ENCODE results near the gene ARHGEF3. TPM values are rescaled to one million over a fixed set of nuclear protein-coding genes. Genes with fewer than 3 reads are reported as not detected.
"Not testable (repeated sequence)": the region's sequence is repeated elsewhere in the genome, so short reads cannot be mapped to it uniquely, and the experiment has no call there.

Gene ARHGEF3
- total RNA-seq, 1 donor from 2014 or later: 20.9 TPM

- Mint-ChIP-seq H3K4me3 (no peak overlapping the region), H3K27ac (no peak overlapping the region), H3K27me3 (no peaks in the 10 kb centered on the region), H3K4me1 (ENCODE audit: unreplicated experiment) (no peaks in the 10 kb centered on the region), H3K9me3 (no peaks in the 10 kb centered on the region), H3K36me3 (no peaks in the 10 kb centered on the region)
- DNase-seq (ENCODE audit: extremely low spot score, unreplicated experiment): no peak
- no peak for TF ChIP-seq CTCF (conservative IDR thresholded peaks at IDR 0.05)
These were observed 108.0 kb downstream of the ARHGEF3 start for GRCh38 chr3:56693750-56694149.

GRCh38 chr3:56692520-56693433 lies 109.0 kb downstream of the ARHGEF3 start:
- H3K27ac Mint-ChIP-seq; H3K27me3 Mint-ChIP-seq; H3K36me3 Mint-ChIP-seq; H3K4me1 Mint-ChIP-seq (ENCODE audit: unreplicated experiment); H3K4me3 Mint-ChIP-seq; DNase-seq (ENCODE audit: extremely low spot score, unreplicated experiment); H3K9me3 Mint-ChIP-seq: not testable (repeated sequence)

- H3K36me3 Mint-ChIP-seq; H3K9me3 Mint-ChIP-seq; H3K4me3 Mint-ChIP-seq; DNase-seq (ENCODE audit: extremely low spot score, unreplicated experiment); H3K27ac Mint-ChIP-seq; H3K4me1 Mint-ChIP-seq (ENCODE audit: unreplicated experiment); H3K27me3 Mint-ChIP-seq: not testable (repeated sequence)
These were observed 109.8 kb downstream of the ARHGEF3 start for GRCh38 chr3:56692001-56692365.

- Mint-ChIP-seq H3K4me1 (ENCODE audit: unreplicated experiment) (no peaks in the 10 kb centered on the region), H3K27ac (no peak overlapping the region), H3K4me3 (no peak overlapping the region), H3K36me3 (no peaks in the 10 kb centered on the region), H3K9me3 (no peaks in the 10 kb centered on the region), H3K27me3 (no peaks in the 10 kb centered on the region)
- no peak for TF ChIP-seq CTCF (conservative IDR thresholded peaks at IDR 0.05)
- no peak for DNase-seq (ENCODE audit: extremely low spot score, unreplicated experiment)
These were observed 110.4 kb downstream of the ARHGEF3 start for GRCh38 chr3:56691165-56692000.

GRCh38 chr3:56689303-56689702 lies 112.4 kb downstream of the ARHGEF3 start:
- no peaks in the 10 kb centered on the region for H3K9me3 Mint-ChIP-seq
- no peak for DNase-seq (ENCODE audit: extremely low spot score, unreplicated experiment)
- no peak overlapping the region for H3K27ac Mint-ChIP-seq
- no peak for TF ChIP-seq CTCF (conservative IDR thresholded peaks at IDR 0.05)
- peaks cover 2% of the 10 kb centered on the region for H3K36me3 Mint-ChIP-seq
- H3K4me3 Mint-ChIP-seq: no peak overlapping the region
- no peaks in the 10 kb centered on the region for H3K27me3 Mint-ChIP-seq
- no peaks in the 10 kb centered on the region for H3K4me1 Mint-ChIP-seq (ENCODE audit: unreplicated experiment)

GRCh38 chr3:56688191-56688590 lies 113.6 kb downstream of the ARHGEF3 start:
- no peak overlapping the region for H3K4me3 Mint-ChIP-seq
- DNase-seq (ENCODE audit: extremely low spot score, unreplicated experiment): no peak
- H3K9me3 Mint-ChIP-seq: no peaks in the 10 kb centered on the region
- H3K27me3 Mint-ChIP-seq: no peaks in the 10 kb centered on the region
- H3K36me3 Mint-ChIP-seq: peaks cover 8% of the 10 kb centered on the region
- H3K27ac Mint-ChIP-seq: no peak overlapping the region
- H3K4me1 Mint-ChIP-seq (ENCODE audit: unreplicated experiment): no peaks in the 10 kb centered on the region
- TF ChIP-seq CTCF (conservative IDR thresholded peaks at IDR 0.05): no peak

Measured in type B pancreatic cell (in vitro differentiated cells).